Vagina (tissue), 2 donors: ENCODE data around the gene SENP6.
"Not testable (repeated sequence)": the region's sequence is repeated elsewhere in the genome, so short reads cannot be mapped to it uniquely, and the experiment has no call there.

Source experiments
- POLR2AphosphoS5 ChIP-seq, 2 donors: sonication (generic); formaldehyde crosslinking; IDR thresholded peaks; one replicate each; pipeline ENCODE4 v1.9.0; 2017; ENCODE audit warnings: antibody characterized with exemption in 2 of 2, mild to moderate bottlenecking in 2 of 2, low read depth in 1 of 2; ENCODE audit not compliant: insufficient read depth in 1 of 2
- TF ChIP-seq, protein P1 (sequence below), 3 experiments: fragments of 450-650 bp in 2 of 3; fragments of 200-600 bp in 1 of 3; sonication (generic) in 1 of 3; IDR thresholded peaks; one replicate each; pipeline ENCODE4 v1.5.1; 2017 to 2019; ENCODE audit warnings: antibody characterized with exemption in 3 of 3, mild to moderate bottlenecking in 2 of 3, moderate library complexity in 2 of 3

- TF ChIP-seq, protein P1, sequence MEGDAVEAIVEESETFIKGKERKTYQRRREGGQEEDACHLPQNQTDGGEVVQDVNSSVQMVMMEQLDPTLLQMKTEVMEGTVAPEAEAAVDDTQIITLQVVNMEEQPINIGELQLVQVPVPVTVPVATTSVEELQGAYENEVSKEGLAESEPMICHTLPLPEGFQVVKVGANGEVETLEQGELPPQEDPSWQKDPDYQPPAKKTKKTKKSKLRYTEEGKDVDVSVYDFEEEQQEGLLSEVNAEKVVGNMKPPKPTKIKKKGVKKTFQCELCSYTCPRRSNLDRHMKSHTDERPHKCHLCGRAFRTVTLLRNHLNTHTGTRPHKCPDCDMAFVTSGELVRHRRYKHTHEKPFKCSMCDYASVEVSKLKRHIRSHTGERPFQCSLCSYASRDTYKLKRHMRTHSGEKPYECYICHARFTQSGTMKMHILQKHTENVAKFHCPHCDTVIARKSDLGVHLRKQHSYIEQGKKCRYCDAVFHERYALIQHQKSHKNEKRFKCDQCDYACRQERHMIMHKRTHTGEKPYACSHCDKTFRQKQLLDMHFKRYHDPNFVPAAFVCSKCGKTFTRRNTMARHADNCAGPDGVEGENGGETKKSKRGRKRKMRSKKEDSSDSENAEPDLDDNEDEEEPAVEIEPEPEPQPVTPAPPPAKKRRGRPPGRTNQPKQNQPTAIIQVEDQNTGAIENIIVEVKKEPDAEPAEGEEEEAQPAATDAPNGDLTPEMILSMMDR (IDR thresholded peaks at IDR 0.05) = not testable (repeated sequence)
- TF ChIP-seq POLR2AphosphoS5 (IDR thresholded peaks at IDR 0.05; ENCODE audit: insufficient read depth in 1 of 2, low read depth in 1 of 2) = not testable (repeated sequence)
Observed at GRCh38 chr6:75683005-75683404, 81.3 kb downstream of the SENP6 start.
